ENCODE results near the gene CRB1. TPM values are rescaled to one million over a fixed set of nuclear protein-coding genes. Genes with fewer than 3 reads are reported as not detected.

Gene CRB1
- total RNA-seq, 2 donors from 2014 or later: 0.17 TPM; not detected in 1

DNA sequence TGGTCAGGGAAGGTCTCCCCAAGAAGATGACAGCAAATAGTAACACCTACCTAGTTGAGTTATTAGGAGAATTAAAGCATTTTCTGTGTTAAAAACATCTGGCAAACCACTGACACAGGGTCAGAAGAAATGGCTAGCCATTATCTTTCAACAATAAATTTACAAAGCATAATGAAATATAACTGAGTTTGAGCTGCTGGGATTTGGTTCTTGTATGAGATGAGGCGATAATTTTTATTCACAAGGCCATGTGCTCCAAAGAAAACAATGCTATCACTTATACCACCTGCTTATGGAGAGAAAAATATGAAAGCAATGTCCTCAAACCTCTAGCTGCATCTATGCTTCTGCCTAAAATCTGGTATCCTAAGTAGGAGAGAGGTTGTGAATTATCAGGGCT, 202.3 kb downstream of the CRB1 start:
- Histone ChIP-seq H3K9me3 (no peaks in the 10 kb centered on the region), H3K4me1 (no peaks in the 10 kb centered on the region), H3K9ac (ENCODE audit: low read depth in 2 of 2, low read length in 2 of 2) (no peak overlapping the region), H3K4me3 (no peak overlapping the region), H3K27me3 (no peaks in the 10 kb centered on the region), H3K36me3 (no peaks in the 10 kb centered on the region), H3K27ac (no peak overlapping the region)
- intact Hi-C loops (cut with DNase I): no loop called here
- DNase-seq: no peak
- TF ChIP-seq, protein P1, sequence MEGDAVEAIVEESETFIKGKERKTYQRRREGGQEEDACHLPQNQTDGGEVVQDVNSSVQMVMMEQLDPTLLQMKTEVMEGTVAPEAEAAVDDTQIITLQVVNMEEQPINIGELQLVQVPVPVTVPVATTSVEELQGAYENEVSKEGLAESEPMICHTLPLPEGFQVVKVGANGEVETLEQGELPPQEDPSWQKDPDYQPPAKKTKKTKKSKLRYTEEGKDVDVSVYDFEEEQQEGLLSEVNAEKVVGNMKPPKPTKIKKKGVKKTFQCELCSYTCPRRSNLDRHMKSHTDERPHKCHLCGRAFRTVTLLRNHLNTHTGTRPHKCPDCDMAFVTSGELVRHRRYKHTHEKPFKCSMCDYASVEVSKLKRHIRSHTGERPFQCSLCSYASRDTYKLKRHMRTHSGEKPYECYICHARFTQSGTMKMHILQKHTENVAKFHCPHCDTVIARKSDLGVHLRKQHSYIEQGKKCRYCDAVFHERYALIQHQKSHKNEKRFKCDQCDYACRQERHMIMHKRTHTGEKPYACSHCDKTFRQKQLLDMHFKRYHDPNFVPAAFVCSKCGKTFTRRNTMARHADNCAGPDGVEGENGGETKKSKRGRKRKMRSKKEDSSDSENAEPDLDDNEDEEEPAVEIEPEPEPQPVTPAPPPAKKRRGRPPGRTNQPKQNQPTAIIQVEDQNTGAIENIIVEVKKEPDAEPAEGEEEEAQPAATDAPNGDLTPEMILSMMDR (IDR thresholded peaks at IDR 0.05): no peak

DNA sequence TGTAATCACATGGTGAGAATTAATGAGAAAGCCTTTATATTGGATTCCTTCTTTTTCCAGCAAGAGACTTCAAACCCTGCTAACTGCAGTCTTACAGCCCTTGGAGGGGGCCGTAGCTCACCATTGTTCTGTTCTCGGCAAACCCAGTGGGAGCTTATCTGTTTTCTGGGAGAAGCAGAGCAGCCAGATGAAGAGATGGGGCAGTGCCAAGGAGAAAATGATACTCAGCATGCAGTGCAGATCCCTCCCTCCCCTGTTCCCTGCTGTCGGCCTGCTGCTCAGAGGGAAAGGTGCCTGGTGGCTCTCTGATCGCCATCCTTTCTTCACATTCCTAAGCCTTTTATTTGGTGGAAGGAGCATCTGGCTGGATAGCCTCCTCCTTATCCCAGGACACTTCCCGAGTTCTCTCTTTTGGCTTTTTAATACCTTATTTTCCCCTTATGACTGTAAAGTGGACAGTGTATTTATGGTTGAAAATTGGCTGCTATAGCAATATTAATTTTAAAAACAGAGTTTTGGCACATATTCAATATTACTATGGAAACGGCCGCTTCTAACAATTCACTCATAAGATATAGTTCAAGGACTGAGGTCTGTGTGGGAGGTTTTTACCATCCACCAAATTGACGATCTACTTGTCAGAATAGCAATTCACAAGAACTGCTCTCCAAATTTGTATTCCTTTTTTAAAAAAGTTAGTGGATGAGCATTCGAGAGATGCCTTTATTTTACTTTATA, 203.4 kb downstream of the CRB1 start:
- H3K36me3 ChIP-seq: no peaks in the 10 kb centered on the region
- DNase-seq: no peak
- H3K9me3 ChIP-seq: no peaks in the 10 kb centered on the region
- TF ChIP-seq, protein P1 (IDR thresholded peaks at IDR 0.05): no peak
- no peak overlapping the region for H3K4me3 ChIP-seq
- no peaks in the 10 kb centered on the region for H3K27me3 ChIP-seq
- no peaks in the 10 kb centered on the region for H3K4me1 ChIP-seq
- H3K9ac ChIP-seq (ENCODE audit: low read depth in 2 of 2, low read length in 2 of 2): no peak overlapping the region
- intact Hi-C loops (cut with DNase I): no loop called here
- H3K27ac ChIP-seq: no peak overlapping the region

DNA sequence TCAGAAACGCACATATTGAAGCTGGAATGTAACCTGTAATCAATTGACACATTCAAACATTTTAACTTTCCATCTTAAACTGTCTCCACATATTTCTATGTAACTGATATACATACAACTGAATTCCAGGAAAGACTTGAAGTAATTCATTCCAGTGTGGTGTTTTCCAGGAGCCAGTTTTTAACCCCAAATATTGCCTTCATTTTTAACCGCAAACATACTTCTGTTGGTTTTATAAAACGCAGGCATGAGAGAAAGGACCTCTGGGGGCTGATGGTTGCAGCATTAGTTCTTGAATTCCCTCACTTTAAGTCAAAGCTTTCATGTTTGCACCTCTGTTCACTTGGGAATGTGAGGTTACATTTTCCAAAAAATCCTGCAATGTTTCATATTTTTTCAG, 204.1 kb downstream of the CRB1 start:
- H3K27me3 ChIP-seq: no peaks in the 10 kb centered on the region

GRCh38 chr1:197480446-197480845, 212.4 kb downstream of the CRB1 start:
- no peak overlapping the region for H3K9ac ChIP-seq (ENCODE audit: low read depth in 2 of 2, low read length in 2 of 2)
- H3K4me1 ChIP-seq: no peaks in the 10 kb centered on the region
- H3K9me3 ChIP-seq: no peaks in the 10 kb centered on the region
- no peak for DNase-seq
- no peak overlapping the region for H3K4me3 ChIP-seq
- intact Hi-C loops (cut with DNase I): no loop called here
- H3K27me3 ChIP-seq: no peaks in the 10 kb centered on the region
- no peak overlapping the region for H3K27ac ChIP-seq
- H3K36me3 ChIP-seq: no peaks in the 10 kb centered on the region
- TF ChIP-seq, protein P1 (IDR thresholded peaks at IDR 0.05): no peak

More for the DNA sequence above, 204.1 kb downstream of the CRB1 start:
- H3K27ac ChIP-seq: no peak overlapping the region
- no peak overlapping the region for H3K9ac ChIP-seq (ENCODE audit: low read depth in 2 of 2, low read length in 2 of 2)
- TF ChIP-seq, protein P1 (IDR thresholded peaks at IDR 0.05): no peak
- H3K4me3 ChIP-seq: no peak overlapping the region
- H3K36me3 ChIP-seq: no peaks in the 10 kb centered on the region
- no peaks in the 10 kb centered on the region for H3K4me1 ChIP-seq
- intact Hi-C loops (cut with DNase I): no loop called here
- no peak for DNase-seq
- H3K9me3 ChIP-seq: no peaks in the 10 kb centered on the region

- intact Hi-C loops (cut with DNase I): no loop called here
- no peak for DNase-seq
- Histone ChIP-seq H3K36me3 (no peaks in the 10 kb centered on the region), H3K9ac (ENCODE audit: low read depth in 2 of 2, low read length in 2 of 2) (no peak overlapping the region), H3K27ac (no peak overlapping the region), H3K9me3 (no peaks in the 10 kb centered on the region), H3K27me3 (no peaks in the 10 kb centered on the region), H3K4me1 (no peaks in the 10 kb centered on the region), H3K4me3 (no peak overlapping the region)
- TF ChIP-seq, protein P1 (IDR thresholded peaks at IDR 0.05): no peak
These were observed 213.0 kb downstream of the CRB1 start for GRCh38 chr1:197481101-197481500.
